ENCODE data around the gene SCYL2.

SCYL2 gene

GRCh38 chr12:100372853-100373640 lies 106.1 kb downstream of the SCYL2 start:
- DNase-seq (ENCODE audit: low read depth) = peak; percentile 2
- in situ Hi-C loops (cut with HindIII; ENCODE audit: low sequenced_read_pairs) = no loop called here
- TF ChIP-seq, protein P1, sequence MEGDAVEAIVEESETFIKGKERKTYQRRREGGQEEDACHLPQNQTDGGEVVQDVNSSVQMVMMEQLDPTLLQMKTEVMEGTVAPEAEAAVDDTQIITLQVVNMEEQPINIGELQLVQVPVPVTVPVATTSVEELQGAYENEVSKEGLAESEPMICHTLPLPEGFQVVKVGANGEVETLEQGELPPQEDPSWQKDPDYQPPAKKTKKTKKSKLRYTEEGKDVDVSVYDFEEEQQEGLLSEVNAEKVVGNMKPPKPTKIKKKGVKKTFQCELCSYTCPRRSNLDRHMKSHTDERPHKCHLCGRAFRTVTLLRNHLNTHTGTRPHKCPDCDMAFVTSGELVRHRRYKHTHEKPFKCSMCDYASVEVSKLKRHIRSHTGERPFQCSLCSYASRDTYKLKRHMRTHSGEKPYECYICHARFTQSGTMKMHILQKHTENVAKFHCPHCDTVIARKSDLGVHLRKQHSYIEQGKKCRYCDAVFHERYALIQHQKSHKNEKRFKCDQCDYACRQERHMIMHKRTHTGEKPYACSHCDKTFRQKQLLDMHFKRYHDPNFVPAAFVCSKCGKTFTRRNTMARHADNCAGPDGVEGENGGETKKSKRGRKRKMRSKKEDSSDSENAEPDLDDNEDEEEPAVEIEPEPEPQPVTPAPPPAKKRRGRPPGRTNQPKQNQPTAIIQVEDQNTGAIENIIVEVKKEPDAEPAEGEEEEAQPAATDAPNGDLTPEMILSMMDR (IDR thresholded peaks at IDR 0.05; ENCODE audit: low read depth, low read length, missing control alignments) = no peak

GRCh38 chr12:100375038-100375735 lies 108.2 kb downstream of the SCYL2 start:
- in situ Hi-C loops (cut with HindIII; ENCODE audit: low sequenced_read_pairs) = no loop called here
- DNase-seq (ENCODE audit: low read depth) = peak; percentile 72
- no peak overlapping the region for H3K4me3 ChIP-seq (ENCODE audit: low read depth, low read length)
- TF ChIP-seq, protein P1 (IDR thresholded peaks at IDR 0.05; ENCODE audit: low read depth, low read length, missing control alignments) = no peak

More at GRCh38 chr12:100372853-100373640, 106.1 kb downstream of the SCYL2 start:
- no peak overlapping the region for H3K4me3 ChIP-seq (ENCODE audit: low read depth, low read length)

DNA sequence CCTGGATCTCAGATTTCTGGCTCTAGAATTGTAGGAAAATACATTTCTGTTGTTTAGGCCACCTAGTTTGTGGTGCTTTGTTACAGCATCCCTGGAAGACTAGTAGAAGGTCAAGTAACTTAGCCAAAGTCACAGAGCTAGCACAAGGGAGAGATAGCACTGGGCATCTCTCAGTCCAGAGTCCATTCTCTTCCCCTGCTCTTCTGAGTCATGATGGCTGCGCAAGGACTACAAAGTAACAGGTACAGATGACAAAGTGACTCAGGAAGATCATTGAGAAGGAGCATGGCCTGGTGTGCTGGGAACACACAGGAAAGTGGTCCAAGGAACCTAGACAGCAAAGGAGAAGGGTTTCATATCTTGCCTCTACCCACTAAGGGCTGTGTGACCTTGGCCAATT lies 109.2 kb downstream of the SCYL2 start:
- no peak overlapping the region for H3K4me3 ChIP-seq (ENCODE audit: low read depth, low read length)
- TF ChIP-seq, protein P1 (IDR thresholded peaks at IDR 0.05; ENCODE audit: low read depth, low read length, missing control alignments) = no peak
- DNase-seq (ENCODE audit: low read depth) = no peak
- in situ Hi-C loops (cut with HindIII; ENCODE audit: low sequenced_read_pairs) = no loop called here

- TF ChIP-seq, protein P1 (IDR thresholded peaks at IDR 0.05; ENCODE audit: low read depth, low read length, missing control alignments) = no peak
- no peak overlapping the region for H3K4me3 ChIP-seq (ENCODE audit: low read depth, low read length)
- in situ Hi-C loops (cut with HindIII; ENCODE audit: low sequenced_read_pairs) = no loop called here
- DNase-seq (ENCODE audit: low read depth) = no peak
Observed at GRCh38 chr12:100381379-100381778, 114.4 kb downstream of the SCYL2 start.

DNA sequence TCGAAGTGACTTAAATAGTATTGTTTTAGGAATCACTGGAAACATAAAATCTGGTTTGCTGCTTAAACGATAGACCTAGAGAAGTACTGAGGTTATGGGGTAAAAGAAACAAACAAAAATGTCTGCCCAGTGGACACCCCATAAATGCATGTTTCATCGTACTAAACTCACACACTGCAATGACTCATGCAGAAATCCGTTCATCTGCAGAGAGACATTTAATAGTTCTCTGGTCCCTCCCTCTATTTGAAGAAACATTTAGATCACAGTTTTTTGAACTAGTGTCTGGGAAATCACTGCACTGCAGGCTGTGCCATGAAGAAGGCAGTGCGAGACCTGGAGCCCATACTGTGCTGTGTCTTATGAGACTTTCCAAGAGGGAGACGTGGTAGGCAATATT lies 115.4 kb downstream of the SCYL2 start:
- in situ Hi-C loops (cut with HindIII; ENCODE audit: low sequenced_read_pairs) = no loop called here
- H3K4me3 ChIP-seq (ENCODE audit: low read depth, low read length) = no peak overlapping the region
- TF ChIP-seq, protein P1 (IDR thresholded peaks at IDR 0.05; ENCODE audit: low read depth, low read length, missing control alignments) = no peak
- no peak for DNase-seq (ENCODE audit: low read depth)

DNA sequence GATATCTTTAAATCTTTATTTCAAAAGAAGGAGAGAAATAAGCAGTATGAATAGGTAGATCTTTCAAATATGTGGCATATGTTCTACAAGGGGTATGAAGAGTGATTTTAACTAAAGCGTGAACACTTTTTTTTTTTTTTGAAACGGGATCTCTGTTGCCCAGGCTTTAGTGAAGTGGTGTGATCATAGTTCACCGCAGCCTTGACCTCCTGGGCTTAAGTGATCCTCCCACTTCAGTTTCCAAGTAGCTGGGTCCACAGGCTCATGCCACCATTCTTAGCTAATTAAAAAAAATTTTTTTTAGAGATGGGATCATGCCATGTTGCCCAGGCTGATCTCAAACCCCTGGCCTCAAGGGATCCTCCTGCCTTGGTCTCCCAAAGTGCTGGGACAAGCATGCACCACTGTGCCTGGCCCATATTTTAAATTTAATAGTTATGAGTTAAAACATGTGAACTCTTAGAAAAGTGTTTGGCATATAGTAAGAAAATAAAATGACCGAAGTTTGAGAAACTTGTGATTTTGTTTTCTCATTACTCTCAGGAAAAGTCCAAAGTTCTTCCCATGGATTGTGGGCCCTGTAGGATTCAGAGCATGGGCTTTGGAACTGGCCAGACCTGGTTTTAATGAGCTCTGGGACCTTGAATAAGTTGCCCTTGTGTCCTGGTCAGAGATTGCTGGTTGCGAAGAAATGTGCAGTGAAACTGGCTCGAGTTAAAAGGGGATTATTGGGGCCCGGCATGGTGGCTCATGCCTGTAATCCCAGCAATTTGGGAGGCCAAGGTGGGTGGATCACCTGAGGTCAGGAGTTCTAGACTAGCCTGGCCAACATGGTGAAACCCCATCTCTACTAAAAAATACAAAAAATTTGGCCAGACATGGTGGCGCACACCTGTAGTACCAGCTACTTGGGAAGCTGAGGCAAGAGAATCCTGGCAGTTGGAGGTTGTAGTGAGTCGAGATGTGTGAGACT lies 116.9 kb downstream of the SCYL2 start:
- TF ChIP-seq, protein P1 (IDR thresholded peaks at IDR 0.05; ENCODE audit: low read depth, low read length, missing control alignments) = no peak
- in situ Hi-C loops (cut with HindIII; ENCODE audit: low sequenced_read_pairs) = no loop called here
- DNase-seq (ENCODE audit: low read depth) = no peak
- H3K4me3 ChIP-seq (ENCODE audit: low read depth, low read length) = no peak overlapping the region

Data from astrocyte of the cerebellum (primary cell).